ENCODE results near the gene E2F2. TPM values are rescaled to one million over a fixed set of nuclear protein-coding genes. Genes with fewer than 3 reads are reported as not detected.

Gene E2F2
- total and polyA plus RNA-seq, 2 donors, result 2.0 to 28.8 TPM

DNA sequence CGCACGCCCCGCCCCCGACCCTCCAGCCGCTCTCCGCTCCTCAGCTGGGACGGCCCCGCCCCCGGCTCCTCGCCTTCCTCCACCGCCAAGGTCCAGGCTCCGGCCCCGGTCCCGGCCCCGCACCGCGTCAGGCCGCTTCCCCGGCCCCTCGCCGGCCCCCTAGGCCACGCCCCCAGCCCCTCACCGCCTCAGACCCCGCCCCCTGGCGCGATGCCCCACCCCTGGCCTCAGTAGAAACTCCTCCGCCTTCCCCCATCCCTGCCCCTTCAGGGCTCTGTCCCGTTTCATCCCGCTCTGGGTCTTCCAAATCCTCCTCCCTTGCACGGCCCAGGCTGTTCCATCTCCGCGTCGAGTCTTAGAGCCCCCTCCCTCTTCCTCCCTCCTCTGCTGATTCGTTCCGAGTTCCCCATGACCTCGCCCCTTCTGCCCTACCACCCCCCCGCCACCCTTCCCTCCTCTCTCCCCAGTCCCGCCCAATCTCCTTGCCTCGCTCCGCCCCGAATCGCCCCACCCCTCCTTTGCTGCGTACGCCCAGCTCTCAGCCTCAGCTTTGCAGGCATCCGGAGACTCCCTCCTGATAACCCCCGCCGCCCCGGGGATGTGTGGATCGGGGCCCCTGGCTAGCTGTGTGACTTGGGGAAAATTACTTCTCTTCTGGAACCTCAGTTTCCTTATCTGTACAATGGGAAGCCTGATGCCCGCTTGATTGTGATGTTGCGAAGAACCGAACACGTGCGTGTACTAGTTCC, 46.6 kb downstream of the E2F2 start:
- peak overlapping the region; percentile 49 to 55 for H3K4me3 ChIP-seq (ENCODE audit: low read length in 2 of 2)
- peaks cover 0 to 17% of the 10 kb centered on the region in 2 donors for H3K4me1 ChIP-seq (ENCODE audit: control insufficient read depth in 2 of 2, insufficient read depth in 2 of 2, low read length in 2 of 2)
- DNase-seq (ENCODE audit: low read depth in 6 of 9, low spot score in 9 of 9), result peak; percentile 79 to 93 (median 86)
- H3K27ac ChIP-seq (ENCODE audit: low read depth in 1 of 2, low read length in 1 of 2), result peak overlapping the region in 1 of 2 donors; percentile 36
- peaks cover 26 to 75% of the 10 kb centered on the region in 2 donors for H3K27me3 ChIP-seq (ENCODE audit: control insufficient read depth in 2 of 2, insufficient read depth in 1 of 2, low read length in 1 of 2)
- H3K36me3 ChIP-seq (ENCODE audit: control insufficient read depth in 2 of 2, insufficient read depth in 2 of 2, low read length in 1 of 2), result no peaks in the 10 kb centered on the region
- WGBS, result 5% methylated on average over 54 of the region's 54 CpGs
- no peaks in the 10 kb centered on the region for H3K9me3 ChIP-seq (ENCODE audit: control insufficient read depth in 2 of 2, insufficient read depth in 1 of 2, low read length in 1 of 2)

GRCh38 chr1:23483321-23484252, 47.4 kb downstream of the E2F2 start, which contains the start of gene ASAP3:
Gene ASAP3 (minus strand): TSS chr1:23484179. CDS start chr1:23484133, 46 bp downstream.
- Histone ChIP-seq H3K27ac (ENCODE audit: low read depth in 1 of 2, low read length in 1 of 2) (peak within 1 kb of the TSS in 1 of 2 donors; percentile 36), H3K4me1 (ENCODE audit: control insufficient read depth in 2 of 2, insufficient read depth in 2 of 2, low read length in 2 of 2) (peaks cover 0 to 17% of the 10 kb centered on the region in 2 donors), H3K9me3 (ENCODE audit: control insufficient read depth in 2 of 2, insufficient read depth in 1 of 2, low read length in 1 of 2) (no peaks in the 10 kb centered on the region), H3K36me3 (ENCODE audit: control insufficient read depth in 2 of 2, insufficient read depth in 2 of 2, low read length in 1 of 2) (no peaks in the 10 kb centered on the region), H3K27me3 (ENCODE audit: control insufficient read depth in 2 of 2, insufficient read depth in 1 of 2, low read length in 1 of 2) (peaks cover 26 to 75% of the 10 kb centered on the region in 2 donors), H3K4me3 (ENCODE audit: low read length in 2 of 2) (peak within 1 kb of the TSS; percentile 49 to 55)
- WGBS, result 2% methylated on average over 83 of the region's 84 CpGs
- DNase-seq (ENCODE audit: low read depth in 6 of 9, low spot score in 9 of 9), result peak in 2 of 9 donors; percentile 9 to 12

GRCh38 chr1:23481904-23482303, 49.1 kb downstream of the E2F2 start:
- no peak overlapping the region for H3K4me3 ChIP-seq (ENCODE audit: low read length in 2 of 2)
- no peaks in the 10 kb centered on the region for H3K9me3 ChIP-seq (ENCODE audit: control insufficient read depth in 2 of 2, insufficient read depth in 1 of 2, low read length in 1 of 2)
- no peak for DNase-seq (ENCODE audit: low read depth in 6 of 9, low spot score in 9 of 9)
- WGBS, result 97% methylated on average over 6 of the region's 6 CpGs
- H3K27me3 ChIP-seq (ENCODE audit: control insufficient read depth in 2 of 2, insufficient read depth in 1 of 2, low read length in 1 of 2), result peaks cover 26 to 66% of the 10 kb centered on the region in 2 donors
- H3K4me1 ChIP-seq (ENCODE audit: control insufficient read depth in 2 of 2, insufficient read depth in 2 of 2, low read length in 2 of 2), result peaks cover 0 to 17% of the 10 kb centered on the region in 2 donors
- H3K27ac ChIP-seq (ENCODE audit: low read depth in 1 of 2, low read length in 1 of 2), result no peak overlapping the region
- no peaks in the 10 kb centered on the region for H3K36me3 ChIP-seq (ENCODE audit: control insufficient read depth in 2 of 2, insufficient read depth in 2 of 2, low read length in 1 of 2)

DNA sequence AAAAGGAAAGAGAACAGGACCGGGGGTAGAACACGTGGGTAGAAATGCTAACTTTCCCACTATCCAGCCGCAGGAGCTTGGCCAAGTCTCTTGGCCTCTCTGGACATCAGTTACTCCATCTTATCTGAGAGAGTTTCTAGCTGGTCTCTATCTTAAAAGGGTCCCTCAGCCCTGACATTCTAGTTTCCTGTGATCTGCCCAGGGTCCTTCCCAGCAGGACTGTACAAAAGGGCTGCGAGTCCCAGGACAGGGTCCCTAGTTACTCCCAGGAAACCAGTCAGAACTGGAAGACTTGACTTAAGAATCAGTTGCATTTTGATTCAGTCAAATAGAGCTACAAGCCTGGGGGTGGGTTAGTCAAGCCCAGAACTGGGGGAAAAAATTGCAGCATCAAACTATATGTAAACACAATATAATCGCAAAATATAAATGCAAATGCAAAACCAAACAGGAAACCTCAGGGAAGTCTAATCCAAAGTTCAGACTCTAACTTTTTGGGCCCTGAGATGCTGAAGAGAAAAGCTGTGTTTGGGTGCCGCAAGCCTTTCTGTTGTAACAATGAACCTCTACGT, 49.9 kb downstream of the E2F2 start:
- Histone ChIP-seq H3K4me1 (ENCODE audit: control insufficient read depth in 2 of 2, insufficient read depth in 2 of 2, low read length in 2 of 2) (peaks cover 0 to 17% of the 10 kb centered on the region in 2 donors), H3K4me3 (ENCODE audit: low read length in 2 of 2) (no peak overlapping the region), H3K9me3 (ENCODE audit: control insufficient read depth in 2 of 2, insufficient read depth in 1 of 2, low read length in 1 of 2) (no peaks in the 10 kb centered on the region), H3K27me3 (ENCODE audit: control insufficient read depth in 2 of 2, insufficient read depth in 1 of 2, low read length in 1 of 2) (peaks cover 26 to 58% of the 10 kb centered on the region in 2 donors), H3K36me3 (ENCODE audit: control insufficient read depth in 2 of 2, insufficient read depth in 2 of 2, low read length in 1 of 2) (no peaks in the 10 kb centered on the region), H3K27ac (ENCODE audit: low read depth in 1 of 2, low read length in 1 of 2) (no peak overlapping the region)
- WGBS, result 88% methylated on average over 7 of the region's 7 CpGs
- DNase-seq (ENCODE audit: low read depth in 6 of 9, low spot score in 9 of 9), result no peak

DNA sequence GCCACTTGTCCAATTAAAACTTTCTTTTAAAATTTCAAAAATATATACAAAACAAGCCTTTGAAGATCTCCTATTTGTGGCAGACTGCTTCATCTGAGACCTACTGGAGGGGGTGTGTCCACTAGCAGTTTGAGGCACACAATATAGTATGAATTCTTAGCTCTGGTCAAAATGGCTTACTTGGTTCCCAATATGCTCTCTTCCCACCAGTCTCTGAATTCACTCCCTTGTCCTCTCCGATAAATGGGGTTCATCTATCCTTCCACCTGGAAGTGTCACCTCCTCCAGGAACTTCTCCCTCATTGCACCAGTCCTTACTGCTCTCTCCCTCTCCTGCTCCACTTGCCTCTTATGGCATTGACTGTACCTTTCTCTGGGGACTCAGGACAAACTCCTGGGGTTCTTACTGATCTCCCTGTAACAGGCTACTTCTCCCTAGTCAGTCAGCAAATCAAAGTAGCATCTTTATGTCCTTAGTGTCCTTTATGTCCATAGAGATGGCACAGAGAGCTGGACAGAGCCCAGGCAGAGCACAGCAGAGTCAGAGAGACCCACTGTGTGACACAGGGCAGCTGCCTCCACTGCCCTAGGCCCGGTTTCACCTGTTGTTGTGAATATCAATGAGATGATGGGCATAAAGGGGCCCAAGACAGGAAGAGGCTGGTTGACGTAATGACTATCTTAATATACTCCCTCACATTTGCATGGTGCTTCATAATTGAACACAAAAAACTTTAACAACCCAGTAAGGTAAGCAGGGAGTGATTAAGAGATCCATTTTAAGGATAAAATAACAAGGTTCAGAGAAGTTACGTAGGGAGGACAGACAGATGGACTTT, 50.6 kb downstream of the E2F2 start:
- WGBS, result 95% methylated on average over 4 of the region's 4 CpGs
- DNase-seq (ENCODE audit: low read depth in 6 of 9, low spot score in 9 of 9), result no peak
- H3K9me3 ChIP-seq (ENCODE audit: control insufficient read depth in 2 of 2, insufficient read depth in 1 of 2, low read length in 1 of 2), result no peaks in the 10 kb centered on the region

DNA sequence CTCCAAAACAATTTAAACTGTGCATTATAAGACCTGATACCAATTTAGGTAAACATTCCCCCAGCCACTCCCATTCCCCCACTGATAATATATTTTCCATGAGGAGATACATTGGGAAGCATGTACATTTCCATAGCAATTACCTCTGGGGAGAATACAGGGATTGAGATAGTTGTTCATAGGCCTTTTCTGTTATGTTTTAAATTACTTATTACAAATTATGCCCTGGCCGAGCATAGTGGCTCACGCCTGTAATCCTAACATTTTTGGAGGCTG, 51.4 kb downstream of the E2F2 start:
- Histone ChIP-seq H3K9me3 (ENCODE audit: control insufficient read depth in 2 of 2, insufficient read depth in 1 of 2, low read length in 1 of 2) (no peaks in the 10 kb centered on the region), H3K4me3 (ENCODE audit: low read length in 2 of 2) (no peak overlapping the region), H3K27ac (ENCODE audit: low read depth in 1 of 2, low read length in 1 of 2) (no peak overlapping the region), H3K27me3 (ENCODE audit: control insufficient read depth in 2 of 2, insufficient read depth in 1 of 2, low read length in 1 of 2) (peaks cover 17 to 43% of the 10 kb centered on the region in 2 donors), H3K4me1 (ENCODE audit: control insufficient read depth in 2 of 2, insufficient read depth in 2 of 2, low read length in 2 of 2) (peaks cover 0 to 12% of the 10 kb centered on the region in 2 donors), H3K36me3 (ENCODE audit: control insufficient read depth in 2 of 2, insufficient read depth in 2 of 2, low read length in 1 of 2) (no peaks in the 10 kb centered on the region)
- WGBS, result 98% methylated on average over 2 of the region's 2 CpGs
- no peak for DNase-seq (ENCODE audit: low read depth in 6 of 9, low spot score in 9 of 9)

More for the DNA sequence above, 50.6 kb downstream of the E2F2 start:
- Histone ChIP-seq H3K36me3 (ENCODE audit: control insufficient read depth in 2 of 2, insufficient read depth in 2 of 2, low read length in 1 of 2) (no peaks in the 10 kb centered on the region), H3K4me1 (ENCODE audit: control insufficient read depth in 2 of 2, insufficient read depth in 2 of 2, low read length in 2 of 2) (peaks cover 0 to 17% of the 10 kb centered on the region in 2 donors), H3K27ac (ENCODE audit: low read depth in 1 of 2, low read length in 1 of 2) (no peak overlapping the region), H3K27me3 (ENCODE audit: control insufficient read depth in 2 of 2, insufficient read depth in 1 of 2, low read length in 1 of 2) (peaks cover 23 to 51% of the 10 kb centered on the region in 2 donors), H3K4me3 (ENCODE audit: low read length in 2 of 2) (no peak overlapping the region)

- Histone ChIP-seq H3K27ac (ENCODE audit: low read depth in 1 of 2, low read length in 1 of 2) (no peak overlapping the region), H3K4me1 (ENCODE audit: control insufficient read depth in 2 of 2, insufficient read depth in 2 of 2, low read length in 2 of 2) (peaks cover 0 to 9% of the 10 kb centered on the region in 2 donors), H3K4me3 (ENCODE audit: low read length in 2 of 2) (no peak overlapping the region), H3K9me3 (ENCODE audit: control insufficient read depth in 2 of 2, insufficient read depth in 1 of 2, low read length in 1 of 2) (no peaks in the 10 kb centered on the region), H3K27me3 (ENCODE audit: control insufficient read depth in 2 of 2, insufficient read depth in 1 of 2, low read length in 1 of 2) (peaks cover 17 to 39% of the 10 kb centered on the region in 2 donors), H3K36me3 (ENCODE audit: control insufficient read depth in 2 of 2, insufficient read depth in 2 of 2, low read length in 1 of 2) (no peaks in the 10 kb centered on the region)
- 92% methylated on average over 9 of the region's 9 CpGs for WGBS
- DNase-seq (ENCODE audit: low read depth in 6 of 9, low spot score in 9 of 9), result no peak
Measured at GRCh38 chr1:23478896-23479665, 52.0 kb downstream of the E2F2 start.
